Measurements from ENCODE around the gene ACVR1B. TPM values are rescaled to one million over a fixed set of nuclear protein-coding genes. Genes with fewer than 3 reads are reported as not detected.
A peak's percentile ranks its signal among the peaks of the same experiment; 100 is the strongest.

The ACVR1B gene
- total and polyA plus RNA-seq, 4 donors, result 4.0 to 21.9 (median 12.0) TPM

GRCh38 chr12:52022841-52023181, 71.3 kb downstream of the ACVR1B start:
- DNase-seq (ENCODE audit: low spot score), result no peak
- H3K9me3 ChIP-seq (ENCODE audit: control insufficient read depth in 4 of 4, low read length in 3 of 4), result no peaks in the 10 kb centered on the region
- no peak for TF ChIP-seq CTCF (IDR thresholded peaks at IDR 0.05; ENCODE audit: low read depth, low read length, missing input control)
- no peak for TF ChIP-seq YY1 (IDR thresholded peaks at IDR 0.05)
- TF ChIP-seq TAF1 (conservative IDR thresholded peaks at IDR 0.05), result no peak
- TF ChIP-seq FOXA1 (IDR thresholded peaks at IDR 0.05), result no peak
- TF ChIP-seq GABPA (IDR thresholded peaks at IDR 0.05 in 1 of 2, conservative IDR thresholded peaks at IDR 0.05 in 1 of 2), result no peak
- TF ChIP-seq ATF3 (IDR thresholded peaks at IDR 0.05), result no peak
- no peak for TF ChIP-seq NR2F2 (IDR thresholded peaks at IDR 0.05)
- TF ChIP-seq RAD21 (IDR thresholded peaks at IDR 0.05), result no peak
- no peak for TF ChIP-seq RXRA (IDR thresholded peaks at IDR 0.05)
- no peak for TF ChIP-seq HNF4A (conservative IDR thresholded peaks at IDR 0.05)
- peaks cover 0 to 22% (median 14%) of the 10 kb centered on the region in 4 donors for H3K4me1 ChIP-seq (ENCODE audit: control insufficient read depth in 4 of 4, insufficient read depth in 4 of 4, low read length in 3 of 4)
- 27% methylated on average over 14 of the region's 14 CpGs for WGBS
- H3K27ac ChIP-seq (ENCODE audit: low read depth in 1 of 2, low read length in 2 of 2), result peak overlapping the region; percentile 35 to 52
- H3K4me3 ChIP-seq (ENCODE audit: low read depth in 1 of 3, low read length in 3 of 3), result peak overlapping the region; percentile 23 to 58 (median 53)
- H3K36me3 ChIP-seq (ENCODE audit: control insufficient read depth in 4 of 4, insufficient read depth in 3 of 4, low read depth in 1 of 4, low read length in 3 of 4), result no peaks in the 10 kb centered on the region
- no peaks in the 10 kb centered on the region for H3K27me3 ChIP-seq (ENCODE audit: control insufficient read depth in 4 of 4, insufficient read depth in 4 of 4, low read length in 3 of 4)
- H3K9ac ChIP-seq (ENCODE audit: low read depth in 1 of 2, low read length in 2 of 2), result no peak overlapping the region

GRCh38 chr12:52023182-52023975, 71.9 kb downstream of the ACVR1B start:
- WGBS, result 1% methylated on average over 70 of the region's 70 CpGs
- Histone ChIP-seq H3K9ac (ENCODE audit: low read depth in 1 of 2, low read length in 2 of 2) (no peak overlapping the region), H3K9me3 (ENCODE audit: control insufficient read depth in 4 of 4, low read length in 3 of 4) (no peaks in the 10 kb centered on the region), H3K36me3 (ENCODE audit: control insufficient read depth in 4 of 4, insufficient read depth in 3 of 4, low read depth in 1 of 4, low read length in 3 of 4) (no peaks in the 10 kb centered on the region), H3K4me1 (ENCODE audit: control insufficient read depth in 4 of 4, insufficient read depth in 4 of 4, low read length in 3 of 4) (peaks cover 0 to 22% (median 14%) of the 10 kb centered on the region in 4 donors), H3K4me3 (ENCODE audit: low read depth in 1 of 3, low read length in 3 of 3) (peak overlapping the region; percentile 41 to 58 (median 53)), H3K27me3 (ENCODE audit: control insufficient read depth in 4 of 4, insufficient read depth in 4 of 4, low read length in 3 of 4) (no peaks in the 10 kb centered on the region), H3K27ac (ENCODE audit: low read depth in 1 of 2, low read length in 2 of 2) (peak overlapping the region; percentile 35 to 52)
- DNase-seq (ENCODE audit: low spot score), result peak; percentile 90
- TF ChIP-seq CTCF (IDR thresholded peaks at IDR 0.05; ENCODE audit: low read depth, low read length, missing input control) (peak; percentile 86), TAF1 (conservative IDR thresholded peaks at IDR 0.05) (no peak), RAD21 (IDR thresholded peaks at IDR 0.05) (peak; percentile 82 to 89)

- TF ChIP-seq FOXA2 (IDR thresholded peaks at IDR 0.05) (no peak), EGR1 (IDR thresholded peaks at IDR 0.05; ENCODE audit: low read depth in 2 of 2) (no peak), FOXA1 (IDR thresholded peaks at IDR 0.05) (no peak), TAF1 (conservative IDR thresholded peaks at IDR 0.05) (no peak), HNF4A (conservative IDR thresholded peaks at IDR 0.05) (no peak), NR2F2 (IDR thresholded peaks at IDR 0.05) (no peak), HNF4G (IDR thresholded peaks at IDR 0.05) (no peak), SP1 (IDR thresholded peaks at IDR 0.05) (no peak), YY1 (IDR thresholded peaks at IDR 0.05) (no peak), GABPA (IDR thresholded peaks at IDR 0.05 in 1 of 2, conservative IDR thresholded peaks at IDR 0.05 in 1 of 2) (no peak), JUND (IDR thresholded peaks at IDR 0.05) (no peak), RAD21 (IDR thresholded peaks at IDR 0.05) (no peak), MAX (IDR thresholded peaks at IDR 0.05) (no peak), ATF3 (IDR thresholded peaks at IDR 0.05) (no peak), ZBTB33 (IDR thresholded peaks at IDR 0.05) (no peak), RXRA (IDR thresholded peaks at IDR 0.05) (no peak)
Measured at GRCh38 chr12:52023976-52024688, 72.6 kb downstream of the ACVR1B start.

More at GRCh38 chr12:52023976-52024688, 72.6 kb downstream of the ACVR1B start:
- no peaks in the 10 kb centered on the region for H3K36me3 ChIP-seq (ENCODE audit: control insufficient read depth in 4 of 4, insufficient read depth in 3 of 4, low read depth in 1 of 4, low read length in 3 of 4)
- 28% methylated on average over 20 of the region's 20 CpGs for whole genome bisulfite sequencing
- no peaks in the 10 kb centered on the region for H3K27me3 ChIP-seq (ENCODE audit: control insufficient read depth in 4 of 4, insufficient read depth in 4 of 4, low read length in 3 of 4)
- peaks cover 0 to 22% (median 14%) of the 10 kb centered on the region in 4 donors for H3K4me1 ChIP-seq (ENCODE audit: control insufficient read depth in 4 of 4, insufficient read depth in 4 of 4, low read length in 3 of 4)
- no peaks in the 10 kb centered on the region for H3K9me3 ChIP-seq (ENCODE audit: control insufficient read depth in 4 of 4, low read length in 3 of 4)
- peak overlapping the region in 1 of 2 donors; percentile 28 for H3K27ac ChIP-seq (ENCODE audit: low read depth in 1 of 2, low read length in 2 of 2)
- no peak for DNase-seq (ENCODE audit: low spot score)
- peak overlapping the region in 2 of 3 donors; percentile 41 to 53 for H3K4me3 ChIP-seq (ENCODE audit: low read depth in 1 of 3, low read length in 3 of 3)
- no peak overlapping the region for H3K9ac ChIP-seq (ENCODE audit: low read depth in 1 of 2, low read length in 2 of 2)

Measured in liver (tissue), 9 donors.